Myocyte (in vitro differentiated cells): ENCODE results near the gene NME1. TPM values are rescaled to one million over a fixed set of nuclear protein-coding genes. Genes with fewer than 3 reads are reported as not detected.
"Not testable (repeated sequence)": the region's sequence is repeated elsewhere in the genome, so short reads cannot be mapped to it uniquely, and the experiment has no call there.

Experiments
- DNase-seq: peaks from one replicate; pipeline ENCODE4 v3.0.0-alpha.2; 2012; ENCODE audit warnings: low read depth
- total RNA-seq: library from RNA; depleted of rRNA; stranded (reverse); fragments of >200 nt; gene quantifications from 2 replicates; pipeline ENCODE4 v1.2.3, GENCODE V29; 2014

Gene NME1
- total RNA-seq, 1 donor from 2014 or later: 153 TPM

GRCh38 chr17:51144266-51145022, 8.9 kb upstream of the NME1 start:
- DNase-seq: no peak

GRCh38 chr17:51147650-51148049, 5.7 kb upstream of the NME1 start:
- no peak for DNase-seq

- no peak for DNase-seq
Observed at GRCh38 chr17:51149163-51149562, 4.2 kb upstream of the NME1 start.

GRCh38 chr17:51150932-51151331, 2.4 kb upstream of the NME1 start:
- no peak for DNase-seq

- DNase-seq: no peak
Observed at GRCh38 chr17:51152766-51153209, 571 bp upstream of the NME1 start.

- peak; percentile 35 for DNase-seq
Observed at GRCh38 chr17:51154176-51154575, 817 bp downstream of the NME1 start.

GRCh38 chr17:51155416-51155815, 2.1 kb downstream of the NME1 start:
- no peak for DNase-seq

GRCh38 chr17:51159604-51160003, 6.2 kb downstream of the NME1 start:
- DNase-seq: no peak

GRCh38 chr17:51161541-51161940, 8.2 kb downstream of the NME1 start:
- DNase-seq: no peak

GRCh38 chr17:51164911-51165679, 11.7 kb downstream of the NME1 start:
- peak; percentile 21 for DNase-seq

- peak; percentile 9 for DNase-seq
Observed at GRCh38 chr17:51165680-51166197, 12.4 kb downstream of the NME1 start.

- DNase-seq: peak; percentile 90
Observed at GRCh38 chr17:51166198-51166986, 13.0 kb downstream of the NME1 start, which contains the start of gene NME2. TSS of gene NME2 (plus strand) at chr17:51166411. CDS start at chr17:51166831, 420 bp downstream.

GRCh38 chr17:51166987-51167931, 13.9 kb downstream of the NME1 start:
- DNase-seq: peak; percentile 71

GRCh38 chr17:51169340-51169739, 16.0 kb downstream of the NME1 start:
- DNase-seq: no peak

GRCh38 chr17:51170736-51171135, 17.4 kb downstream of the NME1 start:
- no peak for DNase-seq

GRCh38 chr17:51172030-51172429, 18.7 kb downstream of the NME1 start:
- not testable (repeated sequence) for DNase-seq

GRCh38 chr17:51180486-51180885, 27.1 kb downstream of the NME1 start:
- DNase-seq: no peak

- no peak for DNase-seq
Observed at GRCh38 chr17:51184124-51184523, 30.8 kb downstream of the NME1 start.

GRCh38 chr17:51185763-51186332, 32.5 kb downstream of the NME1 start:
- no peak for DNase-seq
